GM08714 (cell line): ENCODE measurements around the gene CD55.

ENCODE experiments used
- H3K4me3 ChIP-seq: fragments of 200-500 bp; sonication (Bioruptor generic); 2 replicates; pipeline ENCODE4 v1.5.1; 2014; ENCODE audit warnings: mild to moderate bottlenecking, low read length, inconsistent platforms
- ZNF274 ChIP-seq: IDR thresholded peaks from 2 replicates; pipeline ENCODE4 v1.6.1; 2012; ENCODE audit warnings: mild to moderate bottlenecking, low read depth, low read length

Gene CD55

DNA sequence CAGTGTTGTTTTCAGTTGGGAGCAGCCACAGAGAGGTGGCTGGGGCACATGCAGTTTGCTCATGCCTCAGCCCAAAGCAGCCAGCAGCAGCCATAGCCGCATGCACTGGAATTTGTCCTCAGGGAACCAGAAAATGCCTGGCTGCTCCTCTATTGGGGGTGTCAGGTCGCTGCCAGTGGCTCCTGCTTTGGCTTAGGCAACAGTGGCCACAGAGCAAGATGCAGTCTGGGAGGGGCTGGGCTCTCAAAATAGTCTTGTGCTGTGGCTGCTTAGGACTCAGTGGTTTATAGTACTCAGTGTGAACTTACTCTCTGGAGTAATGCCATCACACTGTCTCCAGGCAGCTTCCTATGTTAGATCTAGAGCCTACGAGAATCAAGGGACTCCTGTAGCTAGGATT lies 25.0 kb downstream of the CD55 start:
- TF ChIP-seq ZNF274: no peak
- H3K4me3 ChIP-seq: no peak overlapping the region

DNA sequence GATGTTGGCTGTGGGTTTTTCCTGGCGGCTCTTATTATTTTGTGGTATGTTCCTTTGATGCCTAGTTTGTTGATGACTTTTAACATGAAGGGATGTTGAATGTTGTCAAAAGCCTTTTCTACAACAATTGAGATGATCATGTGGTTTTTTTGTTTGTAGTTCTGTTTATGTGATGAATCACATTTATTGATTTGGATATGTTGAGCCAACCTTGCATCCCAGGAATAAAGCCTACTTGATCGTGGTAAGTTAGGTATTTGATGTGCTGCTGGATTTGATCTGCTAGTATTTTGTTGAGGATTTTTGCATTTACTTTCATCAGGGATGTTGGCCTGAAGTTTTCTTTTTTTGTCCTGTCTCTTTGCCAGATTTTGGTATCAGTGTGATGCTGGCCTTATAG lies 28.5 kb downstream of the CD55 start:
- TF ChIP-seq ZNF274: no peak
- H3K4me3 ChIP-seq: no peak overlapping the region

- no peak overlapping the region for H3K4me3 ChIP-seq
- no peak for TF ChIP-seq ZNF274
Measured at GRCh38 chr1:207352554-207352953, 31.1 kb downstream of the CD55 start.

- TF ChIP-seq ZNF274: no peak
- H3K4me3 ChIP-seq: no peak overlapping the region
Measured at GRCh38 chr1:207355060-207355459, 33.6 kb downstream of the CD55 start.

DNA sequence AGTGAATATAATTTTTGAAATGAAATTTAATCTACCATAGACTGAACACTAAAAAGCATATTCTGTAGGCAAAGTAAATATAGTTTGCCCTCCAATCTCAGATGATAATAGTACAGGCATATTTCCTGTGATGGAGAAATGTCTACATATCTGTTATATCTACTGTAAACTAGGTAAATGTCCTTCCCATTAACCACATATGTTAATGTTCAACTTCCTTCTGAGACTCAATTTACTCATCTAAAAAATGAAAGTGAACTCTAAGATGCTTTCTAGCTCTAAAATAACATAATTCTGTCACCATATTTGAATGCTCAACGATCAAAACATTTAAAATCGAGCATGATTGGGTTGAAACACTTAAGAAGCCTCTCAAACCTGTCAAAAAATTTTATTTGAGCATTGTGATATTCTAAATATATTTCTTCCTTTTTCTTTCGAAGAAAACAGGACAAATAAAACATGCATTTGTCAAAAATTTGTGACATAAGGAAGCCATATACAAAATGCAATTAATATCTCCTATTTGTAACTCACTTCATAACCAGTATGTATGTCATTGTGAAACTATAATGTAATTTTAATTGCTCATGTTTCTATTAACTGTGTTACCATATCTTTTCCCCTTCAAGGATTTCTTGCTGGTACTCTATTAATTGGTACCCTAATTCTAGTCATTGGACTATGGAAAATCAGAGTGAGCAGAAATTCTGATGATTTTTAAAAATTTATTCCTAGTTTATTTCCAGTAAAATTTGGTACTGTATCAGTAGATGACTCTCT lies 34.2 kb downstream of the CD55 start:
- TF ChIP-seq ZNF274: no peak
- H3K4me3 ChIP-seq: no peak overlapping the region

DNA sequence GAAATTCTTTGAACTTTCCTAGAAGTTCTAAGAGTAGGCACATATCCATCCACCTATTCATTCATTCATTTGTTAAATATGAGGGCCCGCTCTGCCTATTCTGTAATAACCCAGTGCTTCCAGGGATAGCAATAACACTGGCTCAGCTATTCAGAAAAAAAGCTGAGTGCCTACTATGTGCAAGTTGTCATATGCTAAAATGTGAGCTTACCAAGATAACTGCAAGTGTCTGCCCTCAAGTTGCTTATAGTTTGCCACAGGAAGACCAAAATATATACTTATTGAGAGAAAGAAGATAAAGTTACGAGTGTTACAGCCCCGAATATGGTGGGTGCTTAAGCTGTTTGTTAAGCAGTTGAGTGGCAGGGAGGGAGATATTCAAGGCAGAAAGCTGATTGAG lies 39.6 kb downstream of the CD55 start:
- TF ChIP-seq ZNF274: no peak

DNA sequence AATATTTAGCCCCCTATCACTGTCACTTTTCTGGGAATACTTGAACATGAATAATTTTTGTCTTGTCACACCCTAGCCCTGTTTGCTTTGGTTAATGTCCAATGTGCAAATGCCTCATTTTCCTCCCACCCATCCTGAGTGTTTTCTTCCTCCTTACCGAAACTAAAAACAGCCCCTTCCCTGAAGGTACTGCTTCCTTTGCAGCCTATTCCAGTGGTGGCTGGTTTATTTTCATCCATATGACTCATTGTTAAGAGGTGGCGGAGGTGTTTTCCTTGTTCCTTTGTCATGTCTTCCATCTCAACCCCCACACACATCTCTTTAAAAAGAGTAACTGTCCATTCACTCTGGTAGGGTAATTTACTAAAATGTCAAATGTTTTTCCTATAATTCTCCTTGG lies 40.4 kb downstream of the CD55 start:
- H3K4me3 ChIP-seq: no peak overlapping the region
- TF ChIP-seq ZNF274: no peak

More for the DNA sequence above, 39.6 kb downstream of the CD55 start:
- H3K4me3 ChIP-seq: no peak overlapping the region

- no peak overlapping the region for H3K4me3 ChIP-seq
- no peak for TF ChIP-seq ZNF274
Measured at GRCh38 chr1:207362962-207363860, 41.7 kb downstream of the CD55 start.

- no peak for TF ChIP-seq ZNF274
Measured at GRCh38 chr1:207363871-207364270, 42.4 kb downstream of the CD55 start.

DNA sequence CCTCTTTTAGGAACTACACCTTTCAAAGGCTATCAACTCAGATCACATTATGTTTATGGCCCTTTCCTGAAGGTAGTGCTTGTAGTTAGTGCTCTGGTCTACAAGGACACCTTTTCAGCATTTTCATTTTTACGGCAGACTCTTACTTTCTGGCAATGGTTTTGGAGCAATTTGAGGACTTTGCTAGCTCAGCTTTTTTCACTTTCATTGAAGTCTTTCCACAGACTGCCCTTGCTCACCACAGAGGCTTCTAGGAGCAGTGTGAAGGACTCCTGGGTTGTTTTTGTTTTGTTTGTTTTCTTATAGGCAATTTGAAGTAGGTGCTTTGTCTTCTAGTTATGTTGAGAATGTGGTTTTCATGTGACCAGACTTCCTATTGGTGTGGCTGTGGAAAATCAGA lies 43.1 kb downstream of the CD55 start:
- H3K4me3 ChIP-seq: no peak overlapping the region
- TF ChIP-seq ZNF274: no peak

More at GRCh38 chr1:207363871-207364270, 42.4 kb downstream of the CD55 start:
- H3K4me3 ChIP-seq: no peak overlapping the region

DNA sequence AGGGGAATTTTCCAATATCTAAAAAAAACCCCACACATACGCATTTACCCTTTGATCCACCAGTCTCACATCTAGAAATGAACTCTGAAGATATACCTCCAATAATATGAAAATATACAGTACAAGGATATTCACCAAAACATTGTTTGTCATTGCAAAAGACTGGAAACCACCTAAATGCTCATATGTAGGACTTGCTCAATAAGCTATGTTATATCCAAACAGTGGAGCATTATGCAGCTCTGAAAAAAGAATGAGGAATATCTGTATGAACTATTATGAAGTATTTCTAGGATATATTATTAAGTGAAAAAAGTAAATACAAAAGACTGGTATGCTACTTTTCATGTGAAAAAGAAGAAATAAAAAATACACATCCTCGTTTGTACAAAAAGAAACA lies 43.6 kb downstream of the CD55 start:
- no peak for TF ChIP-seq ZNF274
- no peak overlapping the region for H3K4me3 ChIP-seq

DNA sequence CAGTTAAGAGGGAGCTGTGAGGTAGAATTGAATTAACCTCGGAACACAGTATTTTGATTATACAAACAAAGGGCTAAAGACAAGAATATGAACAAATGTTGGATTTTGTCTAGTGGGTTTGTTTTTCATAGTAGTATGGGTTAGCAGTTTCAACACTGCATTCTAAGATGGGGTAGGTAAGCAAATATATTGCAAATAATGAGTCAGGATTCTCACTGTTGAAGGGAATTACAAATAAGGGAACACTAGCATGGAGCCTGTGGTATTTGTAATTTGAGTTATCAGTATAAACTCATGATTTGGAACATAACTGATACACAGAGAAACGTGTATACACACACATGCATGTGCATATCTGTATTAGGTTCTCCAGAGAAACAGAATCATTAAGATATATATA lies 44.5 kb downstream of the CD55 start:
- no peak overlapping the region for H3K4me3 ChIP-seq
- TF ChIP-seq ZNF274: no peak

- TF ChIP-seq ZNF274: no peak
- no peak overlapping the region for H3K4me3 ChIP-seq
Measured at GRCh38 chr1:207388721-207389120, 67.2 kb downstream of the CD55 start.

- H3K4me3 ChIP-seq: no peak overlapping the region
- TF ChIP-seq ZNF274: no peak
Measured at GRCh38 chr1:207389728-207390464, 68.4 kb downstream of the CD55 start.

DNA sequence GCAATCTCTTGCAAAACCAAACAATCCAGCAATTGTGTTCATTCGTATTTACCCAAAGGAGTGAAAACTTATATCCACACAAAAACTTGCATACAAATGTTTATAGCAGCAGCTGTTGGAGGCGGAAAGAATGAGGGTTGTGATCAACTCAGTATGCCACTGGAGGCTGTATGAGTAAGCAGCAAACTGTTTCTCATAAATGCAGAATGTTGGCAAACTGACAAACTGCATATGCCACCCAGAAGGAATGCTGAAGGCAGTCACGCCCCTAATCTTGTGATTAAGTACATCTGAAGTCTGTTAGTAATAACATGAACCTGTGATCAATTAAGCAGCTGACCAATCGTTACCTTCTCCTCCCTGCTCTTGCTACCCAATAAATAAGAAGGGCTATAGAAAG lies 72.1 kb downstream of the CD55 start:
- TF ChIP-seq ZNF274: no peak
- H3K4me3 ChIP-seq: no peak overlapping the region
